Glutamatergic neuron (in vitro differentiated cells): ENCODE data around the gene TMBIM6. TPM values are rescaled to one million over a fixed set of nuclear protein-coding genes. Genes with fewer than 3 reads are reported as not detected.

ENCODE experiments used
- DNase-seq: peaks from one replicate; pipeline ENCODE4 v3.0.0; 2022
- H3K27ac Mint-ChIP-seq: one replicate; pipeline ENCODE4 v1.8.0; 2020; ENCODE audit warnings: mild to moderate bottlenecking, mixed read lengths, inconsistent platforms; ENCODE audit not compliant: unreplicated experiment
- H3K27me3 Mint-ChIP-seq: one replicate; pipeline ENCODE4 v1.8.0; 2020; ENCODE audit warnings: mild to moderate bottlenecking, moderate library complexity, mixed read lengths, inconsistent platforms; ENCODE audit not compliant: unreplicated experiment
- H3K36me3 Mint-ChIP-seq: one replicate; pipeline ENCODE4 v1.8.0; 2020; ENCODE audit warnings: mild to moderate bottlenecking, mixed read lengths, inconsistent platforms; ENCODE audit not compliant: unreplicated experiment
- H3K4me1 Mint-ChIP-seq: one replicate; pipeline ENCODE4 v1.8.0; 2020; ENCODE audit warnings: mild to moderate bottlenecking, low read depth, mixed read lengths, inconsistent platforms; ENCODE audit not compliant: unreplicated experiment
- H3K4me3 Mint-ChIP-seq: one replicate; pipeline ENCODE4 v1.8.0; 2020; ENCODE audit warnings: mild to moderate bottlenecking, mixed read lengths, inconsistent platforms; ENCODE audit not compliant: unreplicated experiment
- H3K9me3 Mint-ChIP-seq: one replicate; pipeline ENCODE4 v1.8.0; 2020; ENCODE audit warnings: mild to moderate bottlenecking, moderate library complexity, mixed read lengths, inconsistent platforms; ENCODE audit not compliant: unreplicated experiment
- CTCF ChIP-seq: fragments of 200-600 bp; sonication (generic); IDR thresholded peaks from one replicate; pipeline ENCODE4 v1.5.0; 2021; ENCODE audit not compliant: partially characterized antibody, unreplicated experiment
- total RNA-seq: library from RNA; stranded (reverse); fragmentation: NEBNext Ultra II Directional; extraction: Animal tissue kit (Norgen Biotek cat#: 25700); gene quantifications from one replicate; pipeline ENCODE4 v1.2.1, GENCODE V29; 2021; ENCODE audit not compliant: unreplicated experiment

TMBIM6 gene
- total RNA-seq, 1 donor from 2014 or later = 278 TPM

- Mint-ChIP-seq H3K27ac (peak overlapping the region; percentile 76), H3K9me3 (no peaks in the 10 kb centered on the region), H3K36me3 (no peaks in the 10 kb centered on the region), H3K4me1 (peaks cover 12% of the 10 kb centered on the region), H3K4me3 (peak overlapping the region; percentile 40), H3K27me3 (peaks cover 1% of the 10 kb centered on the region)
- DNase-seq = no peak
- no peak for TF ChIP-seq CTCF
Observed at GRCh38 chr12:49750027-49750995, 9.0 kb downstream of the TMBIM6 start.

- H3K4me1 Mint-ChIP-seq = peaks cover 12% of the 10 kb centered on the region
- TF ChIP-seq CTCF = no peak
- no peak for DNase-seq
- no peaks in the 10 kb centered on the region for H3K9me3 Mint-ChIP-seq
- H3K27ac Mint-ChIP-seq = peak overlapping the region; percentile 76
- H3K27me3 Mint-ChIP-seq = peaks cover 1% of the 10 kb centered on the region
- H3K36me3 Mint-ChIP-seq = no peaks in the 10 kb centered on the region
- peak overlapping the region; percentile 40 for H3K4me3 Mint-ChIP-seq
Observed at GRCh38 chr12:49750996-49751393, 9.6 kb downstream of the TMBIM6 start.

DNA sequence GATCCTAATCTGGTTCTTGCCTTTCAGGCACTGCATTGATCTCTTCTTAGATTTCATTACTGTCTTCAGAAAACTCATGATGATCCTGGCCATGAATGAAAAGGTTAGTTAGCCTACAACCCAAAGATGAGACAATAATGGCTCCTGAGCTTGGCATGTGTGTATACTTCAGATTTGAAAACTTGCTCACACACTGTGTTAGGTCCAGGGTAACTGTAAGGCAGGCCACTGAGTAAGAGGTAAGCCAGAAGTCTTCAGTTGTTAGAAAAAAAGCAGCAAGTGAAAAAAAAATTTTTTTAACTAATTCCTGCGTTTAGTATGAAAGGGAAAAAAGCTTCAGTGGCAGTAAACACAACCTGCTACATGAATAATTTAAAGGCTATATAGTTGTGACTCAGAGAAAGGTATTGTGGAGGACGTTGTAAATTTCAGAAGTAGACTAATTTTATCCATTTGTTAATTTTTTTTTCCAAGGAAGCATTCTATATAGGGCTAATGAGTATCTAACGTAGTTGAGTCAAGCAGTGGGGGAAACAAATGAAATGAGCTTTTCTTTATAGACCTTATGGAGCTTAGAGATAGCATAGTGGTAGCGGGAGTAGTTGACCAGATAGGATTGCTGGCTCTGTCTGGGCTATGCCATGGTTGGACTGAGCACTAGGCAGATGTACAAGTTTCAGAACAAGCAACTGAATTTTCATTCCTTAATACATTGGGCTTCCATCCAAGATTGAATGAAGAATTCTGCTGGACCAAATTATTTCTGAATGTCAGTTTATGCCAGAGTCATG, 20.5 kb downstream of the TMBIM6 start:
- Mint-ChIP-seq H3K27ac (peak overlapping the region; percentile 24), H3K9me3 (peaks cover 5% of the 10 kb centered on the region), H3K4me3 (no peak overlapping the region), H3K27me3 (peaks cover 9% of the 10 kb centered on the region), H3K4me1 (no peaks in the 10 kb centered on the region), H3K36me3 (peaks cover 6% of the 10 kb centered on the region)
- no peak for TF ChIP-seq CTCF
- no peak for DNase-seq

GRCh38 chr12:49762468-49762847, 21.1 kb downstream of the TMBIM6 start:
- Mint-ChIP-seq H3K36me3 (peaks cover 7% of the 10 kb centered on the region), H3K27me3 (peaks cover 9% of the 10 kb centered on the region), H3K4me3 (no peak overlapping the region), H3K9me3 (peaks cover 5% of the 10 kb centered on the region), H3K4me1 (no peaks in the 10 kb centered on the region), H3K27ac (no peak overlapping the region)
- TF ChIP-seq CTCF = no peak
- no peak for DNase-seq
